ENCODE results near the gene PRR30.

GRCh38 chr2:27182346-27182745 lies 43.1 kb upstream of the PRR30 start:
- TF ChIP-seq HDAC2 (IDR thresholded peaks at IDR 0.05): no peak
- TF ChIP-seq CTCF (IDR thresholded peaks at IDR 0.05 in 2 of 3, conservative IDR thresholded peaks at IDR 0.05 in 1 of 3; ENCODE audit: control insufficient read depth in 2 of 3, extremely low read depth in 1 of 3, insufficient read depth in 1 of 3, low read depth in 3 of 3, low read length in 3 of 3): no peak
- TF ChIP-seq MEF2A (IDR thresholded peaks at IDR 0.05; ENCODE audit: insufficient read depth, low read depth, low read length): no peak

Data from GM12878 (cell line).